Trophoblast cell (in vitro differentiated cells and primary cell): ENCODE data around the gene FAM222A. TPM values are rescaled to one million over a fixed set of nuclear protein-coding genes. Genes with fewer than 3 reads are reported as not detected.

Experiments used
- DNase-seq, 2 donors: peaks; one replicate each; pipeline ENCODE4 v3.0.0-alpha.2; 2016
- H2AFZ ChIP-seq: 2 replicates; pipeline ENCODE4 v1.6.1; 2013; ENCODE audit warnings: low read length, moderate library complexity, mild to moderate bottlenecking; ENCODE audit not compliant: insufficient read depth, poor library complexity
- H2AK5ac ChIP-seq: 2 replicates; pipeline ENCODE4 v1.6.1; 2013; ENCODE audit warnings: mild to moderate bottlenecking, low read length
- H2BK120ac ChIP-seq: 2 replicates; pipeline ENCODE4 v1.6.1; 2013; ENCODE audit warnings: low read length, mild to moderate bottlenecking, moderate library complexity; ENCODE audit not compliant: insufficient read depth, poor library complexity
- H2BK12ac ChIP-seq: 2 replicates; pipeline ENCODE4 v1.6.1; 2013; ENCODE audit warnings: mild to moderate bottlenecking, low read length, moderate library complexity
- H2BK5ac ChIP-seq: 2 replicates; pipeline ENCODE4 v1.6.1; 2013; ENCODE audit warnings: low read length, low read depth, moderate library complexity, mild to moderate bottlenecking; ENCODE audit not compliant: poor library complexity
- H3K14ac ChIP-seq: 2 replicates; pipeline ENCODE4 v1.6.1; 2013; ENCODE audit warnings: mild to moderate bottlenecking, low read length
- H3K18ac ChIP-seq: 2 replicates; pipeline ENCODE4 v1.6.1; 2013; ENCODE audit warnings: mild to moderate bottlenecking, low read length
- H3K23ac ChIP-seq: 2 replicates; pipeline ENCODE4 v1.6.1; 2013; ENCODE audit warnings: low read length
- H3K27ac ChIP-seq: 2 replicates; pipeline ENCODE4 v1.5.1; 2013; ENCODE audit warnings: low read depth, mild to moderate bottlenecking, inconsistent platforms, low read length, moderate library complexity
- H3K27me3 ChIP-seq: 2 replicates; pipeline ENCODE4 v1.6.1; 2013; ENCODE audit warnings: inconsistent platforms, mild to moderate bottlenecking, low read length, moderate library complexity; ENCODE audit not compliant: insufficient read depth
- H3K36me3 ChIP-seq, 2 experiments: 1 replicate in 1 of 2; 2 replicates in 1 of 2; pipeline ENCODE4 v1.6.1; 2013; ENCODE audit warnings: low read length in 2 of 2, mild to moderate bottlenecking in 2 of 2, moderate library complexity in 1 of 2; ENCODE audit not compliant: insufficient read depth in 2 of 2, control insufficient read depth in 1 of 2
- H3K4ac ChIP-seq: 2 replicates; pipeline ENCODE4 v1.6.1; 2013; ENCODE audit warnings: low read depth, mild to moderate bottlenecking, low read length, moderate library complexity
- H3K4me1 ChIP-seq, 2 experiments: 1 replicate in 1 of 2; 2 replicates in 1 of 2; pipeline ENCODE4 v1.6.1; 2013; ENCODE audit warnings: low read length in 2 of 2, mild to moderate bottlenecking in 2 of 2, moderate library complexity in 1 of 2; ENCODE audit not compliant: insufficient read depth in 2 of 2, control insufficient read depth in 1 of 2
- H3K4me2 ChIP-seq: 2 replicates; pipeline ENCODE4 v1.6.1; 2013; ENCODE audit warnings: inconsistent platforms, mild to moderate bottlenecking, low read length, moderate library complexity
- H3K4me3 ChIP-seq: 2 replicates; pipeline ENCODE4 v1.5.1; 2013; ENCODE audit warnings: mild to moderate bottlenecking, low read depth, low read length, inconsistent platforms
- H3K79me1 ChIP-seq: one replicate; pipeline ENCODE4 v1.6.1; 2013; ENCODE audit warnings: low read length
- H3K79me2 ChIP-seq: 2 replicates; pipeline ENCODE4 v1.6.1; 2013; ENCODE audit warnings: low read length, mild to moderate bottlenecking; ENCODE audit not compliant: control insufficient read depth, insufficient read depth, poor library complexity
- H3K9ac ChIP-seq: 2 replicates; pipeline ENCODE4 v1.6.1; 2013; ENCODE audit warnings: mild to moderate bottlenecking, low read length
- H3K9me3 ChIP-seq: 2 replicates; pipeline ENCODE4 v1.6.1; 2013; ENCODE audit warnings: low read depth, mild to moderate bottlenecking, control low read depth, inconsistent platforms, low read length; ENCODE audit not compliant: insufficient read depth
- H4K12ac ChIP-seq: 2 replicates; pipeline ENCODE4 v1.6.1; 2013; ENCODE audit warnings: low read depth, mild to moderate bottlenecking, low read length, moderate library complexity
- H4K8ac ChIP-seq: 2 replicates; pipeline ENCODE4 v1.6.1; 2013; ENCODE audit warnings: low read depth, mild to moderate bottlenecking, low read length, moderate library complexity
- H4K91ac ChIP-seq: one replicate; pipeline ENCODE4 v1.6.1; 2013; ENCODE audit warnings: low read depth, mild to moderate bottlenecking, low read length, moderate library complexity
- WGBS: extraction: QIAGEN DNeasy Blood & Tissue Kit; methylation state at CpG from one replicate; pipeline ENCODE4 v1.1.7; 2013; ENCODE audit warnings: missing lambda C conversion rate; ENCODE audit not compliant: insufficient read length, insufficient coverage; ENCODE audit errors: extremely low coverage; 5-methylcytosine and 5-hydroxymethylcytosine counted together
- polyA plus RNA-seq: library from polyadenylated mRNA; stranded (reverse); fragments of 200-250 nt; gene quantifications from 2 replicates; pipeline ENCODE4 v1.2.3, GENCODE V29; 2013

FAM222A gene
- 3.8 and 4.1 TPM in 2 replicates for polyA plus RNA-seq

GRCh38 chr12:109713187-109714070, at the start of gene FAM222A:
Gene FAM222A (plus strand): TSS chr12:109713825. CDS start chr12:109744147, 30,322 bp downstream.
- Histone ChIP-seq H3K14ac (peak within 1 kb of the TSS; percentile 1), H2AFZ (peak within 1 kb of the TSS; percentile 43), H3K9me3 (peaks cover 3% of the 10 kb centered on the region), H2BK12ac (no peak within 1 kb of the TSS), H3K79me2 (no peaks in the 10 kb centered on the region), H4K8ac (no peak within 1 kb of the TSS), H3K36me3 (no peaks in the 10 kb centered on the region), H3K27me3 (peaks cover 18% of the 10 kb centered on the region), H3K4me1 (peaks cover 4 to 6% of the 10 kb centered on the region in 2 experiments), H3K27ac (no peak within 1 kb of the TSS), H2AK5ac (no peak within 1 kb of the TSS), H3K4me2 (peak within 1 kb of the TSS; percentile 82), H3K23ac (no peak within 1 kb of the TSS), H3K4me3 (peak within 1 kb of the TSS; percentile 74), H2BK5ac (no peak within 1 kb of the TSS), H4K12ac (peak within 1 kb of the TSS; percentile 64), H3K4ac (no peak within 1 kb of the TSS), H3K9ac (no peak within 1 kb of the TSS), H2BK120ac (no peak within 1 kb of the TSS), H3K79me1 (peaks cover 3% of the 10 kb centered on the region), H4K91ac (no peak within 1 kb of the TSS), H3K18ac (peak within 1 kb of the TSS; percentile 7)
- WGBS = no CpG with 5 or more reads among the region's 88 CpGs
- peak; percentile 91 to 98 for DNase-seq

GRCh38 chr12:109664402-109664801, 49.2 kb upstream of the FAM222A start:
- Histone ChIP-seq H2BK12ac (no peak overlapping the region), H3K79me2 (no peaks in the 10 kb centered on the region), H2BK5ac (no peak overlapping the region), H3K27ac (no peak overlapping the region), H3K4me2 (no peak overlapping the region), H3K23ac (no peak overlapping the region), H2BK120ac (no peak overlapping the region), H3K4ac (no peak overlapping the region), H3K27me3 (no peaks in the 10 kb centered on the region), H2AK5ac (no peak overlapping the region), H4K91ac (no peak overlapping the region), H3K14ac (no peak overlapping the region), H3K9me3 (peaks cover 1% of the 10 kb centered on the region), H4K8ac (no peak overlapping the region), H3K9ac (no peak overlapping the region), H3K36me3 (no peaks in the 10 kb centered on the region), H2AFZ (no peak overlapping the region), H4K12ac (no peak overlapping the region), H3K18ac (no peak overlapping the region), H3K4me3 (no peak overlapping the region), H3K4me1 (no peaks in the 10 kb centered on the region), H3K79me1 (no peaks in the 10 kb centered on the region)
- DNase-seq = no peak
- WGBS = no CpG with 5 or more reads among the region's 2 CpGs

GRCh38 chr12:109666068-109666467, 47.6 kb upstream of the FAM222A start:
- Histone ChIP-seq H2BK12ac (no peak overlapping the region), H3K79me2 (no peaks in the 10 kb centered on the region), H3K4me3 (no peak overlapping the region), H3K4me2 (no peak overlapping the region), H3K9me3 (no peaks in the 10 kb centered on the region), H3K23ac (no peak overlapping the region), H3K9ac (no peak overlapping the region), H3K18ac (no peak overlapping the region), H3K4me1 (no peaks in the 10 kb centered on the region), H3K36me3 (no peaks in the 10 kb centered on the region), H3K14ac (no peak overlapping the region), H4K8ac (no peak overlapping the region), H3K27ac (no peak overlapping the region), H4K12ac (no peak overlapping the region), H3K79me1 (no peaks in the 10 kb centered on the region), H2AFZ (no peak overlapping the region), H2AK5ac (no peak overlapping the region), H2BK5ac (no peak overlapping the region), H2BK120ac (no peak overlapping the region), H3K27me3 (no peaks in the 10 kb centered on the region), H4K91ac (no peak overlapping the region), H3K4ac (no peak overlapping the region)
- WGBS = no CpG with 5 or more reads among the region's 1 CpG
- no peak for DNase-seq

GRCh38 chr12:109670731-109671130, 42.9 kb upstream of the FAM222A start:
- no peaks in the 10 kb centered on the region for H3K27me3 ChIP-seq
- H3K4me1 ChIP-seq = no peaks in the 10 kb centered on the region
- H2AK5ac ChIP-seq = no peak overlapping the region
- H3K36me3 ChIP-seq = no peaks in the 10 kb centered on the region
- H3K18ac ChIP-seq = no peak overlapping the region
- H3K79me2 ChIP-seq = no peaks in the 10 kb centered on the region
- H3K14ac ChIP-seq = no peak overlapping the region
- H3K4ac ChIP-seq = no peak overlapping the region
- H3K27ac ChIP-seq = no peak overlapping the region
- H2BK5ac ChIP-seq = no peak overlapping the region
- no peak overlapping the region for H4K91ac ChIP-seq
- H3K79me1 ChIP-seq = no peaks in the 10 kb centered on the region
- H2AFZ ChIP-seq = no peak overlapping the region
- no peak overlapping the region for H3K23ac ChIP-seq
- no peak overlapping the region for H3K4me2 ChIP-seq
- DNase-seq = no peak
- no peak overlapping the region for H3K4me3 ChIP-seq
- no peak overlapping the region for H2BK12ac ChIP-seq
- no peaks in the 10 kb centered on the region for H3K9me3 ChIP-seq
- no CpG with 5 or more reads among the region's 10 CpGs for WGBS
- H2BK120ac ChIP-seq = no peak overlapping the region
- H3K9ac ChIP-seq = no peak overlapping the region
- H4K12ac ChIP-seq = no peak overlapping the region
- no peak overlapping the region for H4K8ac ChIP-seq
